ENCODE data around the gene NDUFV2.

The NDUFV2 gene

GRCh38 chr18:9106094-9106493 is 3.6 kb downstream of the NDUFV2 start:
- H4K91ac ChIP-seq (ENCODE audit: low read depth, low read length): no peak overlapping the region
- no peak overlapping the region for H3K14ac ChIP-seq (ENCODE audit: low read length)
- no peak overlapping the region for H3K9ac ChIP-seq (ENCODE audit: low read length)
- H3K18ac ChIP-seq (ENCODE audit: low read length): no peak overlapping the region
- no peak overlapping the region for H3K27ac ChIP-seq (ENCODE audit: low read depth, low read length)
- DNase-seq: no peak
- peaks cover 5% of the 10 kb centered on the region for H3K79me1 ChIP-seq (ENCODE audit: low read length)
- peaks cover 0 to 2% of the 10 kb centered on the region in 2 experiments for H3K36me3 ChIP-seq (ENCODE audit: control insufficient read depth in 1 of 2, insufficient read depth in 2 of 2, low read length in 2 of 2)
- H3K4ac ChIP-seq (ENCODE audit: low read depth, low read length): peak overlapping the region; percentile 96
- H3K27me3 ChIP-seq (ENCODE audit: insufficient read depth, low read length): no peaks in the 10 kb centered on the region
- H3K4me3 ChIP-seq (ENCODE audit: low read depth, low read length): no peak overlapping the region
- WGBS (ENCODE audit: extremely low coverage, insufficient coverage, insufficient read length): no CpG with 5 or more reads among the region's 1 CpG
- no peaks in the 10 kb centered on the region for H3K9me3 ChIP-seq (ENCODE audit: insufficient read depth, low read depth, low read length)
- H3K4me2 ChIP-seq (ENCODE audit: low read length): peak overlapping the region; percentile 20
- H2BK120ac ChIP-seq (ENCODE audit: insufficient read depth, low read length, poor library complexity): no peak overlapping the region
- H3K23ac ChIP-seq (ENCODE audit: low read length): no peak overlapping the region
- H2BK12ac ChIP-seq (ENCODE audit: low read length): no peak overlapping the region
- no peak overlapping the region for H2AFZ ChIP-seq (ENCODE audit: insufficient read depth, low read length, poor library complexity)
- H4K8ac ChIP-seq (ENCODE audit: low read depth, low read length): no peak overlapping the region
- no peak overlapping the region for H4K12ac ChIP-seq (ENCODE audit: low read depth, low read length)
- peaks cover 14% of the 10 kb centered on the region for H3K79me2 ChIP-seq (ENCODE audit: control insufficient read depth, insufficient read depth, low read length, poor library complexity)
- no peak overlapping the region for H2BK5ac ChIP-seq (ENCODE audit: low read depth, low read length, poor library complexity)
- H2AK5ac ChIP-seq (ENCODE audit: low read length): no peak overlapping the region
- peaks cover 2% of the 10 kb centered on the region in 2 experiments for H3K4me1 ChIP-seq (ENCODE audit: control insufficient read depth in 1 of 2, insufficient read depth in 2 of 2, low read length in 2 of 2)

- Histone ChIP-seq H3K9ac (ENCODE audit: low read length) (no peak overlapping the region), H3K4me2 (ENCODE audit: low read length) (no peak overlapping the region), H3K36me3 (ENCODE audit: control insufficient read depth in 1 of 2, insufficient read depth in 2 of 2, low read length in 2 of 2) (peaks cover 0 to 2% of the 10 kb centered on the region in 2 experiments), H3K79me1 (ENCODE audit: low read length) (peaks cover 5% of the 10 kb centered on the region), H4K91ac (ENCODE audit: low read depth, low read length) (no peak overlapping the region), H3K27me3 (ENCODE audit: insufficient read depth, low read length) (no peaks in the 10 kb centered on the region), H3K4me1 (ENCODE audit: control insufficient read depth in 1 of 2, insufficient read depth in 2 of 2, low read length in 2 of 2) (peaks cover 2% of the 10 kb centered on the region in 2 experiments), H3K4me3 (ENCODE audit: low read depth, low read length) (no peak overlapping the region), H2BK5ac (ENCODE audit: low read depth, low read length, poor library complexity) (no peak overlapping the region), H3K23ac (ENCODE audit: low read length) (no peak overlapping the region), H2AK5ac (ENCODE audit: low read length) (no peak overlapping the region), H4K12ac (ENCODE audit: low read depth, low read length) (no peak overlapping the region), H3K79me2 (ENCODE audit: control insufficient read depth, insufficient read depth, low read length, poor library complexity) (peaks cover 17% of the 10 kb centered on the region), H2BK120ac (ENCODE audit: insufficient read depth, low read length, poor library complexity) (no peak overlapping the region), H3K9me3 (ENCODE audit: insufficient read depth, low read depth, low read length) (no peaks in the 10 kb centered on the region), H4K8ac (ENCODE audit: low read depth, low read length) (no peak overlapping the region), H3K18ac (ENCODE audit: low read length) (no peak overlapping the region), H3K4ac (ENCODE audit: low read depth, low read length) (peak overlapping the region; percentile 79), H2AFZ (ENCODE audit: insufficient read depth, low read length, poor library complexity) (no peak overlapping the region), H3K27ac (ENCODE audit: low read depth, low read length) (no peak overlapping the region), H2BK12ac (ENCODE audit: low read length) (no peak overlapping the region), H3K14ac (ENCODE audit: low read length) (no peak overlapping the region)
- no peak for DNase-seq
- WGBS (ENCODE audit: extremely low coverage, insufficient coverage, insufficient read length): no CpG with 5 or more reads among the region's 4 CpGs
Measured at GRCh38 chr18:9106800-9107584, 4.5 kb downstream of the NDUFV2 start.

- Histone ChIP-seq H2AK5ac (ENCODE audit: low read length) (no peak overlapping the region), H4K8ac (ENCODE audit: low read depth, low read length) (no peak overlapping the region), H2BK12ac (ENCODE audit: low read length) (no peak overlapping the region), H3K4me1 (ENCODE audit: control insufficient read depth in 1 of 2, insufficient read depth in 2 of 2, low read length in 2 of 2) (peaks cover 2% of the 10 kb centered on the region in 2 experiments), H3K4ac (ENCODE audit: low read depth, low read length) (peak overlapping the region; percentile 64), H3K9me3 (ENCODE audit: insufficient read depth, low read depth, low read length) (no peaks in the 10 kb centered on the region), H3K79me2 (ENCODE audit: control insufficient read depth, insufficient read depth, low read length, poor library complexity) (peaks cover 13% of the 10 kb centered on the region), H2BK120ac (ENCODE audit: insufficient read depth, low read length, poor library complexity) (no peak overlapping the region), H3K4me3 (ENCODE audit: low read depth, low read length) (no peak overlapping the region), H3K27me3 (ENCODE audit: insufficient read depth, low read length) (no peaks in the 10 kb centered on the region), H2AFZ (ENCODE audit: insufficient read depth, low read length, poor library complexity) (no peak overlapping the region), H2BK5ac (ENCODE audit: low read depth, low read length, poor library complexity) (no peak overlapping the region), H3K79me1 (ENCODE audit: low read length) (no peaks in the 10 kb centered on the region), H3K23ac (ENCODE audit: low read length) (no peak overlapping the region), H3K18ac (ENCODE audit: low read length) (no peak overlapping the region), H3K27ac (ENCODE audit: low read depth, low read length) (no peak overlapping the region), H3K14ac (ENCODE audit: low read length) (no peak overlapping the region), H3K9ac (ENCODE audit: low read length) (no peak overlapping the region), H4K91ac (ENCODE audit: low read depth, low read length) (no peak overlapping the region), H4K12ac (ENCODE audit: low read depth, low read length) (no peak overlapping the region), H3K4me2 (ENCODE audit: low read length) (no peak overlapping the region), H3K36me3 (ENCODE audit: control insufficient read depth in 1 of 2, insufficient read depth in 2 of 2, low read length in 2 of 2) (peaks cover 0 to 2% of the 10 kb centered on the region in 2 experiments)
- WGBS (ENCODE audit: extremely low coverage, insufficient coverage, insufficient read length): no CpG with 5 or more reads among the region's 2 CpGs
- no peak for DNase-seq
Measured at GRCh38 chr18:9108911-9109310, 6.4 kb downstream of the NDUFV2 start.

DNA sequence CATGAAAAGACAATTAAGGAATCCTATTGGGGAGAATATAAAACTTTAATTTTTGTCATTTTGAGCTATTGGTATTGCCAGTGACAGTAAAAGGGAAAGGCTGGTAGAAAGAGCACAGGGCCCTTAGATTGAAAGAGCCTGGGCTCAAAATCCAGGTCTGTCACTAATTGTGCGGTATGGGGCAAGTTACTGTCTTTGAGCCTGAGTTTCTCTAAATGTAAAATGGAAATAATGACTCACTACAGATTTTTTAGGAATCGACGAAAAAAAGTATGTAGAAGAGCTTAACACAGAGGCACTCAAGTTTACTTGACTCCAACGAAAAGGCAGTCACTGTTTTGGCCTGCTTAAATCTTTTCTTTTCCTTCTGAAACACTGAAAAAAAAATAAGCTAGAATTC is 7.0 kb downstream of the NDUFV2 start:
- WGBS (ENCODE audit: extremely low coverage, insufficient coverage, insufficient read length): no CpG with 5 or more reads among the region's 4 CpGs

More for the DNA sequence above, 7.0 kb downstream of the NDUFV2 start:
- H4K12ac ChIP-seq (ENCODE audit: low read depth, low read length): no peak overlapping the region
- no peaks in the 10 kb centered on the region for H3K9me3 ChIP-seq (ENCODE audit: insufficient read depth, low read depth, low read length)
- peaks cover 0 to 2% of the 10 kb centered on the region in 2 experiments for H3K4me1 ChIP-seq (ENCODE audit: control insufficient read depth in 1 of 2, insufficient read depth in 2 of 2, low read length in 2 of 2)
- no peak overlapping the region for H2BK12ac ChIP-seq (ENCODE audit: low read length)
- H3K23ac ChIP-seq (ENCODE audit: low read length): no peak overlapping the region
- H2AFZ ChIP-seq (ENCODE audit: insufficient read depth, low read length, poor library complexity): no peak overlapping the region
- H3K4me2 ChIP-seq (ENCODE audit: low read length): no peak overlapping the region
- DNase-seq: peak in 1 of 2 donors; percentile 58
- H2BK5ac ChIP-seq (ENCODE audit: low read depth, low read length, poor library complexity): no peak overlapping the region
- H4K8ac ChIP-seq (ENCODE audit: low read depth, low read length): no peak overlapping the region
- no peaks in the 10 kb centered on the region for H3K27me3 ChIP-seq (ENCODE audit: insufficient read depth, low read length)
- no peak overlapping the region for H3K9ac ChIP-seq (ENCODE audit: low read length)
- H3K79me1 ChIP-seq (ENCODE audit: low read length): no peaks in the 10 kb centered on the region
- no peak overlapping the region for H2BK120ac ChIP-seq (ENCODE audit: insufficient read depth, low read length, poor library complexity)
- H3K18ac ChIP-seq (ENCODE audit: low read length): no peak overlapping the region
- peaks cover 0 to 2% of the 10 kb centered on the region in 2 experiments for H3K36me3 ChIP-seq (ENCODE audit: control insufficient read depth in 1 of 2, insufficient read depth in 2 of 2, low read length in 2 of 2)
- H3K14ac ChIP-seq (ENCODE audit: low read length): no peak overlapping the region
- no peak overlapping the region for H2AK5ac ChIP-seq (ENCODE audit: low read length)
- no peak overlapping the region for H4K91ac ChIP-seq (ENCODE audit: low read depth, low read length)
- H3K27ac ChIP-seq (ENCODE audit: low read depth, low read length): no peak overlapping the region
- peaks cover 11% of the 10 kb centered on the region for H3K79me2 ChIP-seq (ENCODE audit: control insufficient read depth, insufficient read depth, low read length, poor library complexity)
- H3K4ac ChIP-seq (ENCODE audit: low read depth, low read length): no peak overlapping the region
- H3K4me3 ChIP-seq (ENCODE audit: low read depth, low read length): no peak overlapping the region
